Endodermal cell (in vitro differentiated cells): ENCODE data around the gene RASSF4. TPM values are rescaled to one million over a fixed set of nuclear protein-coding genes. Genes with fewer than 3 reads are reported as not detected.

Source experiments
- DNase-seq: peaks from one replicate; pipeline ENCODE4 v3.0.0-alpha.2; 2017
- H3K27ac ChIP-seq: 2 replicates; pipeline ENCODE4 v1.5.1; 2013; ENCODE audit warnings: mild to moderate bottlenecking, low read depth, low read length, moderate library complexity
- H3K27me3 ChIP-seq: 2 replicates; pipeline ENCODE4 v1.6.1; 2013; ENCODE audit warnings: mild to moderate bottlenecking, low read length, moderate library complexity; ENCODE audit not compliant: insufficient read depth, control insufficient read depth, poor library complexity, severe bottlenecking
- H3K36me3 ChIP-seq: 2 replicates; pipeline ENCODE4 v1.7.0; 2013; ENCODE audit warnings: mild to moderate bottlenecking, low read length, moderate library complexity; ENCODE audit not compliant: control insufficient read depth, insufficient read depth
- H3K4me1 ChIP-seq: one replicate; pipeline ENCODE4 v1.7.0; 2013; ENCODE audit warnings: low read length; ENCODE audit not compliant: control insufficient read depth, insufficient read depth
- H3K4me3 ChIP-seq: 2 replicates; pipeline ENCODE4 v1.5.1; 2013; ENCODE audit warnings: mild to moderate bottlenecking, low read length, moderate library complexity
- H3K9ac ChIP-seq: 2 replicates; pipeline ENCODE4 v1.6.1; 2013; ENCODE audit warnings: mild to moderate bottlenecking, low read length, moderate library complexity; ENCODE audit not compliant: poor library complexity, severe bottlenecking; ENCODE audit errors: extremely low read depth
- H3K9me3 ChIP-seq: 2 replicates; pipeline ENCODE4 v1.6.1; 2013; ENCODE audit warnings: mild to moderate bottlenecking, low read length, moderate library complexity; ENCODE audit not compliant: control insufficient read depth
- H3K27ac Mint-ChIP-seq: 2 replicates; pipeline ENCODE4 v1.8.0; 2020; ENCODE audit warnings: mixed read lengths
- H3K27me3 Mint-ChIP-seq: 2 replicates; pipeline ENCODE4 v1.8.0; 2021; ENCODE audit warnings: mild to moderate bottlenecking, mixed read lengths; ENCODE audit not compliant: insufficient read depth
- H3K36me3 Mint-ChIP-seq: 2 replicates; pipeline ENCODE4 v1.8.0; 2020; ENCODE audit warnings: low read depth, mixed read lengths
- H3K4me1 Mint-ChIP-seq: 2 replicates; pipeline ENCODE4 v1.8.0; 2020; ENCODE audit warnings: mixed read lengths
- H3K4me3 Mint-ChIP-seq: 2 replicates; pipeline ENCODE4 v1.8.0; 2020; ENCODE audit warnings: mild to moderate bottlenecking, moderate library complexity, mixed read lengths
- H3K9me3 Mint-ChIP-seq: 2 replicates; pipeline ENCODE4 v1.8.0; 2020; ENCODE audit warnings: mild to moderate bottlenecking, mixed read lengths
- CTCF ChIP-seq: fragments of 200-600 bp; sonication (generic); conservative IDR thresholded peaks from 2 replicates; pipeline ENCODE4 v1.5.0; 2021; ENCODE audit warnings: antibody characterized with exemption, mild to moderate bottlenecking
- WGBS, 2 experiments: methylation state at CpG; one replicate each; pipeline versions ENCODE4 v1.1.5 to v1.1.7; 2013; ENCODE audit warnings: missing lambda C conversion rate in 2 of 2, mixed read lengths in 1 of 2; ENCODE audit not compliant: insufficient coverage in 1 of 2, insufficient read length in 1 of 2; 5-methylcytosine and 5-hydroxymethylcytosine counted together
- total RNA-seq, 2 donors: library from RNA; stranded (reverse); fragmentation: NEBNext Ultra II Directional in 1 of 2; extraction: Animal tissue kit (Norgen Biotek cat#: 25700) in 1 of 2; gene quantifications; 2 replicates in 1 of 2; 3 replicates in 1 of 2; pipeline ENCODE4 v1.2.1, GENCODE V29; 2021

Gene RASSF4
- total RNA-seq, 2 donors from 2014 or later: 5.2 to 14.1 TPM

GRCh38 chr10:44944354-44944753, 15.2 kb upstream of the RASSF4 start:
- Histone ChIP-seq H3K27me3 (no peaks in the 10 kb centered on the region), H3K9me3 (peaks cover 13% of the 10 kb centered on the region), H3K4me3 (no peak overlapping the region), H3K4me1 (no peaks in the 10 kb centered on the region), H3K27ac (no peak overlapping the region), H3K9ac (no peak overlapping the region), H3K36me3 (no peaks in the 10 kb centered on the region)
- 60% methylated on average over 1 of the region's 1 CpG; no CpG with 5 or more reads in 1 of the 2 experiments for WGBS, 2 experiments
- no peak overlapping the region for H3K4me3 Mint-ChIP-seq
- no peak for TF ChIP-seq CTCF
- DNase-seq: no peak
- no peak overlapping the region for H3K27ac Mint-ChIP-seq
- no peaks in the 10 kb centered on the region for H3K27me3 Mint-ChIP-seq
- peaks cover 2% of the 10 kb centered on the region for H3K36me3 Mint-ChIP-seq
- H3K9me3 Mint-ChIP-seq: peaks cover 12% of the 10 kb centered on the region
- no peaks in the 10 kb centered on the region for H3K4me1 Mint-ChIP-seq

GRCh38 chr10:44946205-44946604, 13.4 kb upstream of the RASSF4 start:
- peaks cover 12% of the 10 kb centered on the region for H3K9me3 Mint-ChIP-seq
- WGBS, 2 experiments: 90 to 100% methylated on average over 2 of the region's 2 CpGs
- Histone ChIP-seq H3K9ac (no peak overlapping the region), H3K36me3 (no peaks in the 10 kb centered on the region), H3K9me3 (peaks cover 13% of the 10 kb centered on the region), H3K4me1 (no peaks in the 10 kb centered on the region), H3K27ac (no peak overlapping the region), H3K27me3 (no peaks in the 10 kb centered on the region), H3K4me3 (no peak overlapping the region)
- no peak overlapping the region for H3K4me3 Mint-ChIP-seq
- TF ChIP-seq CTCF: no peak
- no peak for DNase-seq
- no peaks in the 10 kb centered on the region for H3K4me1 Mint-ChIP-seq
- no peaks in the 10 kb centered on the region for H3K27me3 Mint-ChIP-seq
- peaks cover 2% of the 10 kb centered on the region for H3K36me3 Mint-ChIP-seq
- no peak overlapping the region for H3K27ac Mint-ChIP-seq

- Histone ChIP-seq H3K9ac (no peak overlapping the region), H3K4me1 (no peaks in the 10 kb centered on the region), H3K27ac (no peak overlapping the region), H3K27me3 (no peaks in the 10 kb centered on the region), H3K4me3 (no peak overlapping the region), H3K9me3 (peaks cover 13% of the 10 kb centered on the region), H3K36me3 (no peaks in the 10 kb centered on the region)
- Mint-ChIP-seq H3K4me3 (no peak overlapping the region), H3K36me3 (peaks cover 2% of the 10 kb centered on the region), H3K27me3 (no peaks in the 10 kb centered on the region), H3K9me3 (peaks cover 12% of the 10 kb centered on the region), H3K27ac (no peak overlapping the region), H3K4me1 (peaks cover under 1% of the 10 kb centered on the region)
- WGBS, 2 experiments: 86 to 91% methylated on average over 5 to 6 of the region's 6 CpGs
- no peak for TF ChIP-seq CTCF
- DNase-seq: no peak
Observed at GRCh38 chr10:44947371-44948152, 12.0 kb upstream of the RASSF4 start.
